HG03280 (cell line): ENCODE results near the gene ERVK3-1.
"Not testable (repeated sequence)": the region's sequence is repeated elsewhere in the genome, so short reads cannot be mapped to it uniquely, and the experiment has no call there.

ENCODE experiments used
- ATAC-seq: cut with Tn5 transposase; IDR thresholded peaks from one replicate; pipeline ENCODE4 v1.9.1; 2021; ENCODE audit warnings: mild to moderate bottlenecking, moderate library complexity; ENCODE audit not compliant: unreplicated experiment

The ERVK3-1 gene

DNA sequence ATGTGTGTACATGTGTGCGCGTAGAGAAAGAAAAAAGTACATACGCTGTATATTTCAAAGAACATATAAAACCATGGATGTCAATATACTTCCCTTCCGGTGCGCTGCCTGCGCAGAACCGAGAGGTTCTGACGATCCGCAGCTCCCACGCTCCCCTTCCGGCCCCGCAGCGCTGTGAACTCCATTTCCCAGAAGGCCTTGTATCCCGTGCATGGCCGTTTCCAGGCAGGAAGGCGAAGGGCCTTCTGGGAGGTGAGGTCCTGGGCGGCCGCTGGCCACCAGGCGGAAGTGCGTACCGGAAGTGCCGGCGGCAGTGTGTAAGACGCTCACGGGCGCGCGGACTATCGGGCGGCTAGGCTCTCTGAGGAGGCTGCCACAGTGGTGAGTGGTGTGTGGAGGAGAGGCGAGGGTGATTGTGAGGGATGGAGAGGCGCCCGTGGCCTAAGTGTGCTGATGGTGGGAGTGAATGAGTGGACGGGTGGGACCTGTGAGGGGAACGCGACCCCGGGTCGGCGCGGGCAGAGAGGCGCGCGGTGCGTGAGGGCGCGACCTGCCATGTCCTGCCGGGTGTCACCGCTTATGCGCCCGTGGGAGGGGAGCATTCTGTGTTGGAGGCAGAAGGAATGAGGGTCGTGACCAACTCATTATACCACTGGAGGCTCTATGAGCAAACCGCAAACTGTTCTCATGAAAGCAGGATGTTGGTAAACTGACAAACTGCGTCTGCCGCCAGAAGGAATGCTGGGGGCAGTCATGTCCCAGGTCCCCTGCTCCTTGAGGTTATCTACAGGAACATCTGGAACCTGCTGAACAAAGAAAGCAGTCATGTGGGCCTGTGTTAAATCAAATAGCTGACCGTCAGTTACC lies at the start of gene ERVK3-1:
TSS of gene ERVK3-1 (plus strand) at position 313 of the 867 bp plus-strand sequence. CDS start 6,792 bp downstream, outside the sequence.
- ATAC-seq, result peak; percentile 95

DNA sequence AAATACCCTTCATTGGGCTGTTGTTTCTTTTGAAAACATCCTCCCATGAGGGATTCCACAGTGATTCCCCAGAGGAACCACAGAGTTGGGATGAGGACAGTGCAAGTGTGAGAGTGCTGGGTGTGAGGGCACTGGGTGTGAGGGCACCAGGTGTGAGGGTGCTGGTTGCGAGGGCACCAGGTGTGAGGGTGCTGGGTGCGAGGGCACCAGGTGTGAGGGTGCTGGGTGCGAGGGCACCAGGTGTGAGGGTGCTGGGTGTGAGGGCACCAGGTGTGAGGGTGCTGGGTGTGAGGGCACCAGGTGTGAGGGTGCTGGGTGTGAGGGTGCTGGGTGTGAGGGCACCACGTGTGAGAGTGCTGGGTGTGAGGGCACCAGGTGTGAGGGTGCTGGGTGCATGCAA lies 46.9 kb upstream of the ERVK3-1 start:
- not testable (repeated sequence) for ATAC-seq

GRCh38 chr19:58261600-58261967 lies 43.6 kb upstream of the ERVK3-1 start:
- no peak for ATAC-seq

DNA sequence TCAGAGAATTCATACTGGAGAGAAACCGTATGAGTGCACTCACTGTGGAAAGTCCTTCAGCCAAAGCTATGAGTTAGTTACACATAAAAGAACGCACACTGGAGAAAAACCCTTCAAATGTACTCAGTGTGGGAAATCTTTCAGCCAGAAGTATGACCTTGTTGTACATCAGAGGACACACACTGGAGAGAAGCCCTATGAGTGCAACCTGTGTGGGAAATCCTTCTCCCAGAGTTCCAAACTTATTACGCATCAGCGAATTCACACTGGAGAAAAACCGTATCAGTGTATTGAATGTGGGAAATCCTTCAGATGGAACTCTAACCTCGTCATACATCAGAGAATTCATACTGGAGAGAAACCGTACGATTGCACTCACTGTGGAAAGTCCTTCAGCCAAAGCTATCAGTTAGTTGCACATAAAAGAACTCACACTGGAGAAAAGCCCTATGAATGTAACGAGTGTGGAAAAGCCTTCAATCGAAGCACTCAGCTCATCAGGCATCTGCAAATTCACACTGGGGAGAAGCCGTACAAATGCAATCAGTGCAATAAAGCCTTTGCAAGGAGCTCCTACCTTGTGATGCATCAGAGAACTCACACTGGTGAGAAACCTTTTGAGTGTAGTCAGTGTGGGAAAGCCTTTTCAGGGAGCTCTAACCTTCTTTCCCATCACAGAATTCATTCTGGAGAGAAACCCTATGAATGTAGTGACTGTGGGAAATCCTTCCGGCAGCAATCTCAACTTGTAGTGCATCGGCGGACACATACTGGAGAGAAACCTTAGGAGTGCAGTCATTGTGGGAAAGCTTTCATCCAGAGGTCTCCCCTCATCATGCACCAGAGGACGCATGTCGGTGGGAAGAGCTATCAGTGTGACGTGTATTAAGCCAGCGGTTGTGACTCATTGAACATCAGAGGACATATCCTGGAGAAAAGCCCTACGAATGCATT lies 42.9 kb upstream of the ERVK3-1 start:
- ATAC-seq, result no peak

GRCh38 chr19:58262922-58263296 lies 42.3 kb upstream of the ERVK3-1 start:
- ATAC-seq, result no peak

GRCh38 chr19:58265100-58265499 lies 40.1 kb upstream of the ERVK3-1 start:
- ATAC-seq, result no peak

- no peak for ATAC-seq
Observed at GRCh38 chr19:58268344-58268743, 36.8 kb upstream of the ERVK3-1 start.

- ATAC-seq, result no peak
Observed at GRCh38 chr19:58274771-58275201, 30.4 kb upstream of the ERVK3-1 start.

DNA sequence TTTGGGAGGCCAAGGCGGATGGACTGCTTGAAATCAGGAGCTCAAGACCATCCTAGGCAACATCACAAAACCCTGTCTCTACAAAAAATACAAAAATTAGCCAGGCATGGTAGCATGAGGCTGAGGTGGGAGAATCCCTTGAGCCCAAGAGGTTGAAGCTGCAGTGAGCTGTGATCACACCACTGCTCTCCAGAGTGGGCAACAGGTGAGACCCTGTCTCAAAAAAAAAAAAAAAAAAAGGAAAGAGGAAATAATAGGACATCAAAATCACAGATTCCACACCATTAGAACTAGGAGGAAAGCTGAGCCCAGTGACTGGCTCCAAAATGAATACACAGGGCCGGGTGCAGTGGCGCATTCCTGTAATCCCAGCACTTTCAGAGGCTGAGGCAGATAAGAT lies 29.6 kb upstream of the ERVK3-1 start:
- no peak for ATAC-seq

- no peak for ATAC-seq
Observed at GRCh38 chr19:58277197-58277596, 28.0 kb upstream of the ERVK3-1 start.

DNA sequence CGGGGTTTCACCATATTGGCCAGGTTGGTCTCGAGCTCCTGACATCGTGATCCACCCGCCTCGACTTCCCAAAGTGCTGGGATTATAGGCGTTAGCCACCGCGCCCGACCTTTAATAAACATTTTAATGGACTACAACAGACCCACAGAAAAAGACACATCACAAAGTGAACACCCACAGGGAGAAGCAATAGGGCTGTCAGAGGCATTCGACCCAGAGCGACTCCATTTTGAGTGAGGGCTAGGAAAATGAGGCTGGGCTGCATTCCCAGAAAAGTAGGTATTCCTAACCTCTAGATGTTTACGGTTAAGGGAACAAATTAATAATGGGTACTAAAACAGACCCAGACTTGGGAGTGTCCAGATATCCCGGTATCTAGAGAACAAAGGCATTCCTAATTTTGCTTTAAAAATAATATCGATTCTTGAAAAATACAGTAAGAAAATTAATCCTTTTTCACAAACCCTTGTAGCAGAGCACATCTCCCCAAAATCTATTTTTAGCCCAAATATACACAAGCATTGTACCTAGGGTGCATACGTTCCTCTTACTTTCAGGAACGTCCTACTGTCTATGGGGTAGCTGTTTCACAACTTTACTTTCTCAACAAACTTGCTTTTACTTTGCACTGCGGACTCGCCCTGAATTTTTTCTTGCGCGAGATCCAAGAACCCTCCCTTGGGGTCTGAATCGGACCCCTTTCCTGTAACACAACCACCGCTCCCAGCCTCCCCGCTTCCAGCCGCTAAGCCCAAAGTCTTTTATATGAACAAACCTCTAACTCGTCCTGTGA lies 27.2 kb upstream of the ERVK3-1 start:
- ATAC-seq, result no peak

DNA sequence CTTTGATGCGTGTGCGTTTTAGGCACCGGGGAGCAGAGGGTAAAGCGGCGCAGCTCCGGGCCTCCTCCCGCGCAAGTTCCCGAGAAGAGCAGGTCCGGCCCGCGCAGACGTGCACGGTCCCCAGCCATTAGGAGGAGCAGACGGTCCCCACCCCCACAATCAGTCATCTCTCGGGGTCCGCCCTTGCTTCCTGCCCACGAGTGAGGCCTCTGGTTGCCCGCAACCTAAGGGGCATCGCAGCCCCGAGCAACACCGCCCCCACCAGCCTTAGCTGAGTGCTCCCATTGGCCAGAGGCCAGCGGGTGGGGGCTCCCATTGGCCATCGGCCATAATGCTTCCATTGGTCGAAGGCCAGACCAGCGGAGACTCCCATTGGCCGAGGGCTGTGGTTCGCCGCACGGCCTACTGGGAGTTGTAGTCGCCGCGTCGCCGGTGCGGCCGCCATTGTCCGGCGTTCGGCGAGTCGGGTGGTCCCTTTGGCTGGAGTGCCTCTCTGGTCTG lies 26.6 kb upstream of the ERVK3-1 start, which contains the start of gene ZNF8:
TSS of gene ZNF8 (plus strand) at position 415 of the 501 bp plus-strand sequence. CDS start 127 bp downstream, outside the sequence.
- peak; percentile 96 for ATAC-seq

- peak; percentile 25 for ATAC-seq
Observed at GRCh38 chr19:58279042-58279924, 25.9 kb upstream of the ERVK3-1 start.

GRCh38 chr19:58279925-58280316 lies 25.3 kb upstream of the ERVK3-1 start:
- ATAC-seq, result no peak

GRCh38 chr19:58284199-58284598 lies 21.0 kb upstream of the ERVK3-1 start:
- no peak for ATAC-seq

GRCh38 chr19:58291943-58292342 lies 13.2 kb upstream of the ERVK3-1 start:
- no peak for ATAC-seq

DNA sequence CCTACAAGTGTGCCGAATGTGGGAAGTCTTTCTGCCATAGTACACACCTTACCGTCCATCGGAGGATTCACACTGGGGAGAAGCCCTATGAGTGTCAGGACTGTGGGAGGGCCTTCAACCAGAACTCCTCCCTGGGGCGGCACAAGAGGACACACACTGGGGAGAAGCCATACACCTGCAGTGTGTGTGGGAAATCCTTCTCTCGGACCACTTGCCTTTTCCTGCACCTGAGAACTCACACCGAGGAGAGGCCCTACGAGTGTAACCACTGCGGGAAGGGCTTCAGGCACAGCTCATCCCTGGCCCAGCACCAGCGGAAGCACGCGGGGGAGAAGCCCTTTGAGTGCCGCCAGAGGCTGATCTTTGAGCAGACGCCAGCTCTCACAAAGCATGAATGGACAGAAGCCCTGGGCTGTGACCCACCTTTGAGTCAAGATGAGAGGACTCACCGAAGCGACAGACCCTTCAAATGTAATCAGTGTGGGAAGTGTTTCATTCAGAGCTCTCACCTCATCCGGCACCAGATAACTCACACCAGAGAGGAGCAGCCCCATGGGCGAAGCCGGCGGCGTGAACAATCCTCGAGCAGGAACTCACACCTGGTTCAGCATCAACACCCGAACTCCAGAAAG lies 10.3 kb upstream of the ERVK3-1 start:
- ATAC-seq, result no peak

GRCh38 chr19:58296104-58296503 lies 9.1 kb upstream of the ERVK3-1 start:
- ATAC-seq, result no peak

DNA sequence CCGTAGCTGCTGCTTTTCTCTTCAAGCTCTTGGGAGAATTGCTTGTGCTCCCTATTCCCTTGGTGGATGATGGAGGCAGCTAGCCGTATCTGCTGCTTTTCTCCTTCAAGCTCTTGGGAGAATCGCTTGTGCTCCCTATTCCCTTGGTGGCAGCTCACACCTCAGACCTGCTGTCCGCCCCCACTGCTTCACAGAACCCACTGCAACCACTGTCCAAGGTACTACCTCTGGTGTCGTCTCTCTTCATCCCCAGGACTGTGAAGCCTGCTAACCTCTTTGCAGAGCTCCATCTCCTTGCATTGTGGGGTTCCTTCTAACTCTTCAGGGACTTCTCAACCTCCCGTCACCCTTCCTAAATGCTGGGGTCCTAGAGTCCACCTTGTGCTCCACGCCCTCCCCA lies 4.6 kb upstream of the ERVK3-1 start:
- ATAC-seq, result no peak
